GM23248 (cell line): ENCODE results near the gene TNNC1. TPM values are rescaled to one million over a fixed set of nuclear protein-coding genes. Genes with fewer than 3 reads are reported as not detected.

Experiments
- DNase-seq: peaks from one replicate; pipeline ENCODE4 v3.0.0-alpha.2; 2015
- H2AFZ ChIP-seq: fragments of 200-600 bp; sonication (generic); 2 replicates; pipeline ENCODE4 v1.6.1; 2016; ENCODE audit warnings: antibody characterized with exemption
- H3F3A ChIP-seq: fragments of 200-600 bp; sonication (generic); 2 replicates; pipeline ENCODE4 v1.6.1; 2016; ENCODE audit warnings: mild to moderate bottlenecking, antibody characterized with exemption, mixed run types; ENCODE audit not compliant: insufficient read depth
- H3K27ac ChIP-seq: fragments of 200-600 bp; sonication (generic); 2 replicates; pipeline ENCODE4 v1.5.1; 2016; ENCODE audit warnings: mild to moderate bottlenecking
- H3K27me3 ChIP-seq: fragments of 200-600 bp; sonication (generic); replicated peaks from 2 replicates; pipeline ENCODE4 v1.6.1; 2016; ENCODE audit warnings: mild to moderate bottlenecking; ENCODE audit not compliant: insufficient read depth
- H3K36me3 ChIP-seq: fragments of 200-600 bp; sonication (generic); 2 replicates; pipeline ENCODE4 v1.6.1; 2016; ENCODE audit warnings: low read depth, mild to moderate bottlenecking
- H3K4me1 ChIP-seq: fragments of 200-600 bp; sonication (generic); 2 replicates; pipeline ENCODE4 v1.6.1; 2016; ENCODE audit warnings: mild to moderate bottlenecking; ENCODE audit not compliant: insufficient read depth
- H3K4me2 ChIP-seq: fragments of 200-600 bp; sonication (generic); one replicate; pipeline ENCODE4 v1.6.1; 2016; ENCODE audit warnings: mild to moderate bottlenecking; ENCODE audit not compliant: unreplicated experiment
- H3K4me3 ChIP-seq: fragments of 200-600 bp; sonication (generic); 2 replicates; pipeline ENCODE4 v1.5.1; 2016; ENCODE audit warnings: mild to moderate bottlenecking
- H3K79me2 ChIP-seq: fragments of 200-600 bp; sonication (generic); 2 replicates; pipeline ENCODE4 v1.6.1; 2016; ENCODE audit warnings: mild to moderate bottlenecking; ENCODE audit not compliant: insufficient read depth
- H3K9ac ChIP-seq: fragments of 200-600 bp; sonication (generic); 2 replicates; pipeline ENCODE4 v1.6.1; 2016; ENCODE audit warnings: mild to moderate bottlenecking
- H3K9me2 ChIP-seq: fragments of 200-600 bp; sonication (generic); 2 replicates; pipeline ENCODE4 v1.6.1; 2016; ENCODE audit warnings: mixed run types, mild to moderate bottlenecking, moderate library complexity; ENCODE audit not compliant: insufficient read depth
- H3K9me3 ChIP-seq: fragments of 200-600 bp; sonication (generic); one replicate; pipeline ENCODE4 v1.6.1; 2017; ENCODE audit warnings: low read depth
- H4K20me1 ChIP-seq: fragments of 200-600 bp; sonication (generic); 2 replicates; pipeline ENCODE4 v1.6.0; 2016; ENCODE audit not compliant: insufficient read depth
- EZH2 ChIP-seq: fragments of 200-600 bp; sonication (generic); IDR thresholded peaks from 2 replicates; pipeline ENCODE4 v1.6.1; 2018; ENCODE audit warnings: antibody characterized with exemption, mild to moderate bottlenecking; ENCODE audit not compliant: insufficient read depth, poor library complexity, severe bottlenecking
- EZH2phosphoT487 ChIP-seq: fragments of 200-600 bp; sonication (generic); IDR thresholded peaks from 2 replicates; pipeline ENCODE4 v1.6.1; 2018; ENCODE audit warnings: antibody characterized with exemption, moderate library complexity, mild to moderate bottlenecking, low read depth; ENCODE audit not compliant: insufficient read depth
- WGBS, 2 experiments: methylation state at CpG; one replicate each; pipeline ENCODE4 v1.1.6; 2015 to 2017; ENCODE audit warnings: low lambda C conversion rate in 2 of 2, low coverage in 1 of 2; ENCODE audit errors: missing lambda C conversion rate in 2 of 2; 5-methylcytosine and 5-hydroxymethylcytosine counted together
- in situ Hi-C: fragments of 300-500 bp; cut with MboI; formaldehyde crosslinking; loops from 2 replicates; pipeline ENCODE4 v1.15.0; 2020
- polyA plus RNA-seq: library from polyadenylated mRNA; unstranded; fragments of >200 nt; fragmentation: Nextera tagmentation; extraction: Ambion mirVana; gene quantifications from 2 replicates; pipeline ENCODE4 v1.2.1, GENCODE V29; 2016
- total RNA-seq: library from RNA; depleted of rRNA; stranded (reverse); fragments of >200 nt; shearing (Covaris generic); gene quantifications from 2 replicates; pipeline ENCODE4 v1.2.3, GENCODE V29; 2014

Gene TNNC1
- total and polyA plus RNA-seq, 2 experiments from 2014 or later, result not detected

DNA sequence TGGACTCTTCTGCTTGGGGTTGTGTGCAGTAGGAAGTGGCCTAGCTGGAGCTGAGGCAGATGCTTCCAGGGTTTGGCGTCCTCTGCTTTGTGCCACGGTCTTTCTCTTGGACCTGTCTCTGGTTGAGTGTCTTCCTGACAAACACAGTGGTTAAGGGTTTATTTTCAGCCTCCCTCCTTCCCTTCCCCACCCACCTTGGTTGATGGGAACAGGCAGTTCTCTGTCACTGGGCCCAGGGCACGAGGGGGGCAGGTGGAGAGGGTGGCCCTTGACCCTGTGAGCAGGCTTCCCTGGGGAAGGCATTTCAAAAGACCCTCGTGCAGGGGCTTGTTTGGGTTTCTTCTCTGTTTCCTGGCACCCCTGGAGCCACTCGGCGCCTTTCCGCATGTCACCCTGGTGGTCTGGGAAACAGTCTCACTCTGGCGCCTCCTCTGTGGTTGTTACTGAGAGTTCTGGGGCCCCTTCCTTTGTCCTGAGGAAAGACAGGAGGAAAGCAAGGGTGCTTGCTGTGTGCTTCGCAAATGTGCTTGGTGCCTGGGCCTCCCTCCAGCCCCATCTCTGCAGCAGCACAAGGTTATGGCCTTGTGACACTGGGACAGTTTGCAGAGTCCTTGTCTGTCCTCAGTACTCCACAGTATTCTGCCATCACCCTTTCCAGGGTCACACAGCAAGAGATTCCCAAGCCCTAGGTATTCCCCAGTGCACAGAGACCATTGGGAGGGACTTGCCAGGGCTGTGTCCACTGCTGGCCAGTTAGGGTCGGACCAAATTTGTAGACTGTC is 31.0 kb upstream of the TNNC1 start:
- TF ChIP-seq EZH2 (no peak), EZH2phosphoT487 (no peak)
- H2AFZ ChIP-seq, result no peak overlapping the region
- no peaks in the 10 kb centered on the region for H3K27me3 ChIP-seq
- no peak for DNase-seq
- H3K9me3 ChIP-seq, result no peaks in the 10 kb centered on the region
- no peaks in the 10 kb centered on the region for H4K20me1 ChIP-seq
- no peak overlapping the region for H3K27ac ChIP-seq
- H3K4me2 ChIP-seq, result no peak overlapping the region
- no peak overlapping the region for H3K9ac ChIP-seq
- 81 to 86% methylated on average over 10 of the region's 10 CpGs for WGBS, 2 experiments
- H3K36me3 ChIP-seq, result peaks cover 17% of the 10 kb centered on the region; the same call in 1 of the 2 replicates
- no peaks in the 10 kb centered on the region for H3K79me2 ChIP-seq
- H3F3A ChIP-seq, result peaks cover 20% of the 10 kb centered on the region
- in situ Hi-C loops, result no loop called here
- H3K9me2 ChIP-seq, result no peaks in the 10 kb centered on the region
- no peak overlapping the region for H3K4me3 ChIP-seq
- peaks cover 13% of the 10 kb centered on the region; the same call in 1 of the 2 replicates for H3K4me1 ChIP-seq

DNA sequence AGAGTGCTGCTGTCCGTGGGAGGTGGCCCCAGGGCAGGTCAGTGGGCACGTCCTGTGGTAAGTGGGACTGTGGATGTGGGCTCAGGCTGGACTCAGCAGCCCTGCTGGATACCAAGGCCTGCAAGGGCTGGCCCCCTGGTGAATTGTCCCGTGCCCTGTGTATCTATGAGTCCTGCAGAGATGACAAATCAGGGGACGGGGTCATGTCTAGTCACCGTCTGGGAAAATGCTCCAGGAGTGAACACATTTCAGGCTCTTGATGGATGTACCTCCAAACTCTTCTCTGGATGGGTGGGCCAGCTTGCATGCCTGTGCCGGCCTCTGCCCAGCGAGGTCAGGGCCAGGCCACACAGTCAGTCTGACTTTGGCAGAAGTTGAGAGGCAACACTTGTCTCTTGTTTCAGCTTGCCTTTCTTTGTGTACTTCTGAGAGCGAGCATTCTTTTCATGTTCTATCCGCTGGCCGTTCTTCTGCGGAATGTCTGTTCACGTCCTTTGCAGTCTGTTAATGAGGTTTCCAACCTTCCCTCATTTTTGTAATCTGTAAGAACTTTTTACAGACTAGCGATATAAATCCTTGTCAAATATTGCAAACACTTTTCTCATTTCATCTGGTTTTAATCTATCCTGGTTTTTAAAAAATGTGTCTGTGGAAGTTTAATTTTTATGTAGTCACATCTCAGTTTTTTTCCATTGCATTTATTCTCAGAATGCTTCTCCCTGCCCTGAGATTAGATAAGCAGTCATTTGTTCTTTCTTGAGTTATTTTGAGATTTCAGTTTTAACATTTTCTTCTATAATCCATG is 29.9 kb upstream of the TNNC1 start:
- WGBS, 2 experiments, result 22% methylated on average over 13 of the region's 13 CpGs
- Histone ChIP-seq H3K9ac (peak overlapping the region; percentile 33; the same call in 1 of the 2 replicates), H3K9me3 (no peaks in the 10 kb centered on the region), H3F3A (peaks cover 20% of the 10 kb centered on the region), H3K4me1 (peaks cover 13% of the 10 kb centered on the region; the same call in 1 of the 2 replicates), H3K27me3 (no peaks in the 10 kb centered on the region), H3K4me2 (peak overlapping the region; percentile 21), H3K4me3 (no peak overlapping the region), H4K20me1 (no peaks in the 10 kb centered on the region), H3K9me2 (no peaks in the 10 kb centered on the region), H3K27ac (peak overlapping the region; percentile 71), H3K79me2 (no peaks in the 10 kb centered on the region), H2AFZ (no peak overlapping the region), H3K36me3 (peaks cover 17% of the 10 kb centered on the region; the same call in 1 of the 2 replicates)
- in situ Hi-C loops, result no loop called here
- TF ChIP-seq EZH2 (no peak), EZH2phosphoT487 (no peak)
- DNase-seq, result peak; percentile 75

DNA sequence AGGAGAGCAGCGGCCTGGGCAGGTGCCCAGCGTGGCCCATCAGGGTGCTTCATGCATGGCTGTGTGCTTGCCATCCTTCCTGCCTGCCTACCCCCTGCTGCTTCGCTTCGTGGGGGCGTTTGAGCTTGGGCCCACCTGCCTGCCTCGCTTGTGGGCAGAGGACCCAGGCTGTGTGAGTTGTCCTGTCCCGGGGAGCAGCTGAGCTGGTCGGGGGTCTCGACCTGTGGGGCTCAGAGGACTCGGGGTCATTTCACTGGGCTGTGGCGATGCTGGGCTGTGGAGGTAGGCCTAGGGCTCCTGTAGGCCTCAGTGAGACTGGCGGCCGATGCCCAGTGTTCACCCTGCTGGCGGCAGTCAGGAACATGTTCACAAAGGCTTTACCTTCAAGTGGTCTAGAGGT is 29.2 kb upstream of the TNNC1 start:
- Histone ChIP-seq H3K27me3 (no peaks in the 10 kb centered on the region), H3K27ac (peak overlapping the region; percentile 71), H3K9me2 (no peaks in the 10 kb centered on the region), H3F3A (peaks cover 20% of the 10 kb centered on the region), H3K4me1 (peaks cover 13% of the 10 kb centered on the region; the same call in 1 of the 2 replicates), H3K9me3 (no peaks in the 10 kb centered on the region), H3K9ac (peak overlapping the region; percentile 33; the same call in 1 of the 2 replicates), H3K79me2 (no peaks in the 10 kb centered on the region), H3K4me2 (no peak overlapping the region), H2AFZ (no peak overlapping the region), H3K36me3 (peaks cover 20% of the 10 kb centered on the region; the same call in 1 of the 2 replicates), H3K4me3 (no peak overlapping the region), H4K20me1 (no peaks in the 10 kb centered on the region)
- DNase-seq, result no peak
- 83% methylated on average over 7 to 14 of the region's 14 CpGs for WGBS, 2 experiments
- in situ Hi-C loops, result no loop called here
- TF ChIP-seq EZH2 (no peak), EZH2phosphoT487 (no peak)

DNA sequence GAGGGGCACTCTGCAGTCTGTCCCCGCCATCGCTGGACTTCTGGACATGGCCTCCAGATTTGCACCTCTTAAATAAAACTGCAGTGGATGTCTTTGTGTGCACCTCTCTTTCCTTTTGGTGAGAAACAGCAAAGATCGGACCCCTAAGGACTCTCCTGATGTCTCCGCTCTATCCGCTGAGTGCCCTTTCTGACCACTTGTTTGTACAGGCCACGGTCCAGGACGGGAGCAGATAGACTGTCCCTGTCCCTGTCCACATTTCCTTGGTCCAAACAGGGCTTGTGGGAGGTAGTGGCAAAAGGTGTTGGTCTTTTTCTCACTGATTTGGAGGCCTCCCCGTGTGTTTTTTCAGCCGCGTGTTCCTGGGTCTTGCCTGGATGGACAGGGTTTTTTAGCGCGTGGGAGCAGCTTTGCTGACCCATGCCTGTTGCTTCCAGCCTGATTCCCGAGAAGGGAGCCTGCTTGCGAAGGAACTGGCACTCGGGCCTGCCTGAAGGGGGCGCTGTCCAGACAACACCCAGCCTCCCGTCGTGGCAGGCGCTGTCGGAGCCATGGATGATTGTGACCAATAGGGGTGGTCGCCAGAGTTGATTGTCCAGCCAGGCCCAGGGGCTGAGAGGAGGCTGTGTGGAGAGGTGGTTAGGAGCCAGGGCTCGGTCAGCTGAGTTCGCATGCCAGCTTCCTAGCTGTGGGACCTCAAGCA is 28.1 kb upstream of the TNNC1 start:
- DNase-seq, result peak; percentile 43
- Histone ChIP-seq H3K36me3 (peaks cover 25% of the 10 kb centered on the region; the same call in 1 of the 2 replicates), H3K9me3 (no peaks in the 10 kb centered on the region), H3F3A (peaks cover 20% of the 10 kb centered on the region), H3K9me2 (no peaks in the 10 kb centered on the region), H4K20me1 (no peaks in the 10 kb centered on the region), H3K4me1 (peaks cover 13% of the 10 kb centered on the region; the same call in 1 of the 2 replicates), H3K79me2 (no peaks in the 10 kb centered on the region), H3K9ac (no peak overlapping the region), H3K27me3 (no peaks in the 10 kb centered on the region), H3K27ac (no peak overlapping the region), H2AFZ (no peak overlapping the region), H3K4me3 (no peak overlapping the region), H3K4me2 (no peak overlapping the region)
- in situ Hi-C loops, result no loop called here
- WGBS, 2 experiments, result 92 to 94% methylated on average over 23 of the region's 23 CpGs
- TF ChIP-seq EZH2 (no peak), EZH2phosphoT487 (no peak)
